GM21526 (cell line): ENCODE measurements around the gene KHDRBS2.
"Not testable (repeated sequence)": the region's sequence is repeated elsewhere in the genome, so short reads cannot be mapped to it uniquely, and the experiment has no call there.

Source experiments
- ATAC-seq: cut with Tn5 transposase; IDR thresholded peaks from one replicate; pipeline ENCODE4 v1.9.1; 2021; ENCODE audit warnings: moderate library complexity; ENCODE audit not compliant: unreplicated experiment, low FRiP score

KHDRBS2 gene

GRCh38 chr6:61886608-61887259 lies 399.3 kb downstream of the KHDRBS2 start:
- ATAC-seq: no peak

GRCh38 chr6:61869632-61870400 lies 416.2 kb downstream of the KHDRBS2 start:
- no peak for ATAC-seq

GRCh38 chr6:61868507-61869080 lies 417.4 kb downstream of the KHDRBS2 start:
- ATAC-seq: no peak

GRCh38 chr6:61867635-61868034 lies 418.4 kb downstream of the KHDRBS2 start:
- no peak for ATAC-seq

GRCh38 chr6:61857541-61857940 lies 428.5 kb downstream of the KHDRBS2 start:
- no peak for ATAC-seq

- ATAC-seq: no peak
Observed at GRCh38 chr6:61841958-61842357, 444.1 kb downstream of the KHDRBS2 start.

- ATAC-seq: no peak
Observed at GRCh38 chr6:61835237-61835636, 450.8 kb downstream of the KHDRBS2 start.

- no peak for ATAC-seq
Observed at GRCh38 chr6:61833176-61833755, 452.8 kb downstream of the KHDRBS2 start.

GRCh38 chr6:61817716-61818115 lies 468.3 kb downstream of the KHDRBS2 start:
- no peak for ATAC-seq

GRCh38 chr6:61810047-61810446 lies 476.0 kb downstream of the KHDRBS2 start:
- no peak for ATAC-seq

GRCh38 chr6:61809004-61809595 lies 476.9 kb downstream of the KHDRBS2 start:
- ATAC-seq: peak; percentile 80

- ATAC-seq: no peak
Observed at GRCh38 chr6:61787998-61788397, 498.0 kb downstream of the KHDRBS2 start.

GRCh38 chr6:61769446-61769845 lies 516.6 kb downstream of the KHDRBS2 start:
- not testable (repeated sequence) for ATAC-seq

GRCh38 chr6:61755739-61756138 lies 530.3 kb downstream of the KHDRBS2 start:
- no peak for ATAC-seq

- no peak for ATAC-seq
Observed at GRCh38 chr6:61751986-61752385, 534.0 kb downstream of the KHDRBS2 start.

GRCh38 chr6:61745994-61746393 lies 540.0 kb downstream of the KHDRBS2 start:
- no peak for ATAC-seq

GRCh38 chr6:61711849-61712248 lies 574.2 kb downstream of the KHDRBS2 start:
- ATAC-seq: no peak

- ATAC-seq: no peak
Observed at GRCh38 chr6:61688165-61688564, 597.9 kb downstream of the KHDRBS2 start.

- ATAC-seq: no peak
Observed at GRCh38 chr6:61682562-61682961, 603.5 kb downstream of the KHDRBS2 start.

- no peak for ATAC-seq
Observed at GRCh38 chr6:61679625-61680024, 606.4 kb downstream of the KHDRBS2 start.

- no peak for ATAC-seq
Observed at GRCh38 chr6:61675734-61676133, 610.3 kb downstream of the KHDRBS2 start.
